ENCODE results near the gene GNB5.
"Not testable (repeated sequence)": the region's sequence is repeated elsewhere in the genome, so short reads cannot be mapped to it uniquely, and the experiment has no call there.

The GNB5 gene

DNA sequence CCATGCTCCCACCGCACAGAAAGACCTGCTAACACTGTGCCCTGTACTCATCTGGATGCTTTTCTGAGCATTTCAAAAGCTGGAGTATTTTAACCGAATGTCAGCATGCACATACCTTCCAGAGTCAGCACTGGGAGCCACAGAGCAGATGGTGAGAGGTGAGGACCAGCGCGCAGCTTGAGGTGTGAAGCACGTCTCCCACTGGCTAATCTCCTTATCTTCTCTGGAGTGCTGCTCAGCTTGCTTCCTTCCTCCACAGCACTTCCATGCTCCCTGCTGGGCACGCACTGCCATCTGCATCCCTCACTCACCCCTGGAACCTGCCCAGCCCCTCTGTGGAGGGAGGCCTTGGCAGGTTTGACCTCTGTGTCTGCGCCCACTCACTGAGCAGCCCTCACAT is at the start of gene GNB5:
Gene GNB5, minus strand, starts transcription at position 186 of the 400 bp plus-strand sequence. CDS start 6,716 bp downstream, outside the sequence.
- DNase-seq, result no peak

DNA sequence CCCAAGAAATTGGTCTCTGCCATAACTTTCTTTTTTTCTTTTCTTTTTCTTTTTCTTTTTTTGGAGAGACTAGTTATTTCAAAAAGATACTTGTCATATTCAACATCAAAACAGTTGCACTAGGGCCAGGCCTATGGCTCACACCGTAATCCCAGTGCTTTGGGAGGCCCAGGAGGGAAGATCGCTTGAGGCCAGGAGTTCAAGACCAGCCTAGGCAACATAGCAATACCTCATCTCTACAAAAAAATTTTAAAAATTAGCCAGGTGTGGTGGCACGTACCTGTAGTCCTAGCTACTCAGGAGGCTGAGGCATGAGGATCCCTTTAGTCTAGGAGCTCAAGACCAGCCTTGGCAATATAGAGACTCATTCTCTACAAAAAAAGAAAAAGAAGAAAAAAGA is 49.0 kb upstream of the GNB5 start:
- DNase-seq, result no peak

DNA sequence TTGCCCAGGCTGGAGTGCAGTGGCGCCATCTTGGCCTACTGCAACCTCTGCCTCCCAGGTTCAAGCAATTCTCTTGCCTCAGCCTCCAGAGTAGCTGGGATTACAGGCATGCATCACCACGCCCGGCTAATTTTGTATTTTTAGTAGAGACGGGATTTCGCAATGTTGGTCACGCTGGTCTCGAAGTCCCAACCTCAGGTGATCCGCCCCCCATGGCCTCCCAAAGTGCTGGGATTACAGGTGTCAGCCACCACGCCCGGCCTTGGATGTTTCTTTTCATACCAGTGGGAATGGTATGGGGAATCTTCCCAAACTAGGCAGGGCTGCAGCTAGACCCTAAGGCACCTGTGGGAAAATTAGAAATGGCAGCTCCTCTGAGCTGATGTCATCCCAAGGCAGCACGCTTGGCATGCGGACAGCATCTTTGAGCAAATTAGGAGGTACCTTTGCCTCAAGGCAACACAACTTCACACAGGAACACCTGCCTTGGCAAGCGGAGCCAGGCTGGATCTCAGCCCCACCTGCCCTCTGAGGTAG is 47.9 kb upstream of the GNB5 start:
- DNase-seq, result not testable (repeated sequence)

DNA sequence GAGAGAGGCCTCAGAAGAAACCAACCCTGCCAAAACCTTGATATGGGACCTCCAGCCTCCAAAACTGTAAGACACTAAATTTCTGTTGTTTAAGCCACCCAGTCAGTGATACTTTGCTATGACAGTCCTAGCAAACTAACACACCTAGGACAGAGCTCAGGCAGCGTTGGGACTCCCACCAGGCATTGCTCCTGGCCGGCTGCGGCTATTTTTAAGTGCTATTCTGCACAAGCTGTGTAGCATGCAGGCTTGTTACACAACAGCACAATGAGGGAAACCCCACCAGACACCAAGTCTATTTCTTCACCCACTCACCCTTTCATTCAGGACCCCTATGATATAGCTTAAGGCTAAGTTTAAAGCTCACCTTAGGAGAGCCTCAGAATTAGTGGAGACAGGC is 47.0 kb upstream of the GNB5 start:
- no peak for DNase-seq

GRCh38 chr15:52236013-52236412 is 44.8 kb upstream of the GNB5 start:
- no peak for DNase-seq

- peak in 5 of 6 experiments; percentile 11 to 50 (median 41) for DNase-seq
These were observed 43.7 kb upstream of the GNB5 start for GRCh38 chr15:52234596-52235541.

- DNase-seq, result no peak
These were observed 42.2 kb upstream of the GNB5 start for GRCh38 chr15:52233405-52233804.

DNA sequence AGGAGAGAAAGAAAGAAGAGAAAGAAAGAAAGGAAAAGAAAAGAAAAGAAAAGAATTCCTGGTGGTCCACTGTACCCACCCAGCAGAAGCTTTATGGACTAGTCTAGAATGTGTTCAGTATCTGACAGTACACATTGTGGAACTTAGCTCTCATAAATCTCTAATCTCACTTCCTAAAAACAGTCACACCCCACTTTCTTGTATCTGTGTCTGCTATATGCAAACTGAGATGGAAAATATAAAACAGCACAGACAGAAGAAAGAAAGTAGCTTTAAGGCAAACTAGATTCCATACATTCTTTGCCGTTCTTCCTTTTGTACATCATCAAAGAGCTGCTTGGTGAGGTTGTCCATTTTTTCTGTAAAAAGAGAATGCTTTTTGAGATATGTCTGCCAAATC is 41.1 kb upstream of the GNB5 start:
- DNase-seq, result peak in 1 of 6 experiments; percentile 6

- DNase-seq, result no peak
These were observed 38.9 kb upstream of the GNB5 start for GRCh38 chr15:52230073-52230472.

DNA sequence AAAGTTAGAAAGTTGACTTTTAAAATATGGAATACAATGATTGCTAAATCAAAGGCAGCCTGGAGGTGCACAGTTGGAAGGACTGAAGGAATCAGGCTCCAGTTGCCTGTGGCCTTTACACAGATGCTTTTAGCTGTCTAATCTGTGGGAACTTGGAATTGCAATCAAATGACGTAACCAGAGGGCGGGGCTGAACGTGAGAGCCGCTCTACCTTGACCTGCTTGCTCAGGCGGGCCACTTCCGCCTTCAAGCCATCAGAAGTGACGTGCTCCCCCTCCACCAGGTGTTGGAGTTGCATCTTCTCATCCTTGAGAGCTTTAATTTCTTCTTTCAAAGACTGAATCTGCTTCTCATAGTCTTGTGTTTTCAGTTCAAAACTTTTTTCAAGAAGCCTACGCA is 37.7 kb upstream of the GNB5 start:
- DNase-seq, result no peak

DNA sequence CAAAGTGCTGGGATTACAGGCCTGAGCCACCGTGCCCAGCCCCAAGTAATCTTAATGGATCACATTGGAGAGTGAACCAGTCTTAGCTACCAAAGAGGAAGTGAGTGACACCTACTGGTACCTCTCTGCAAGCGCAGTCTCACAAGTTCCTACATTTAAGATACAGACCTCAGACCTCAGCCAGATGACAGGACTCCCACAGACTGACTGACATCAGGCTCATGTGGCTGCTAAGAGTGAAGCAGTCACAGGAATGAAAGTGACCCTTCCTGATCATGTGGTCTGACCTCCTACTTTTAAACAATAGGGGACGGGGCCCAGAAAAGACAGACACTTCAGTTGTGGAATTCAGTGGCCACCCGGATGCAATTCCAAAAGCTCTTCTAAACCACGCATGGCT is 36.3 kb upstream of the GNB5 start:
- peak in 5 of 6 experiments; percentile 27 to 72 (median 50) for DNase-seq

GRCh38 chr15:52225230-52225629 is 34.0 kb upstream of the GNB5 start:
- DNase-seq, result no peak

DNA sequence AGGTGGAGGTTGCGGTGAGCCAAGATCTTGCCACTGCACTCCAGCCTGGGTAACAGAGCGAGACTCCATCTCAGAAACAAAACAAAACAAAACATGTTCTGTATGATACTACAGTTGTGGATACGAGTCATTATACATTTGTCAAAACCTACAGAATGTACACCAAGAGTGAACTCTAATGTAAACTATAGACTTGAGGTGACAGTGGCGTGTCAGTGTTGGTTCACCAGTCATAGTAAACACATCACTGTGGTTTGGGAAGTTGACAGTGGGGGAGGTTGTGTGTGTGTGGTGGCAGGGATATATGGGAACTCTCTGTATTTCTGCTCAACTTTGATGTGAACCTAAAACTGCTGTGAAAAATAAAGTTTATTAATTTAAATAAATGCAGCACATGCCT is 33.0 kb upstream of the GNB5 start:
- DNase-seq, result no peak

DNA sequence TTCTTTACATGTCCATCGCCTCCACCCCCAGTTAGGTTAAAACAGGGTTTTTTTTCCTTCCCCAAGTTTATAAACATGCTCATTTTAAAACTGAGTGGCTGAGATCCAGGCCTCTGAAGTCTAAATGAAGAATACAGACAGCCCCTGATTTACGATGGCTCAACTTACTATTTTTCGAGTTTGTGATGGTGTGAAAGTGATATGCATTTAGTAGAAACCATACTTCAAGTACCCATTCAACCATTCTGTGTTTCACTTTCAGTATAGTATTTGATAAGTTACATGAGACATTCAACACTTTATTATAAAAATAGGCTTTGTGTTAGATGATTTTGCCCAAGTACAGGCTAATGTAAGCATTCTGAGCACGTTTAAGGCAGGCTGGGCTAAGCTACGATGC is 30.5 kb upstream of the GNB5 start:
- peak in 1 of 6 experiments; percentile 25 for DNase-seq

DNA sequence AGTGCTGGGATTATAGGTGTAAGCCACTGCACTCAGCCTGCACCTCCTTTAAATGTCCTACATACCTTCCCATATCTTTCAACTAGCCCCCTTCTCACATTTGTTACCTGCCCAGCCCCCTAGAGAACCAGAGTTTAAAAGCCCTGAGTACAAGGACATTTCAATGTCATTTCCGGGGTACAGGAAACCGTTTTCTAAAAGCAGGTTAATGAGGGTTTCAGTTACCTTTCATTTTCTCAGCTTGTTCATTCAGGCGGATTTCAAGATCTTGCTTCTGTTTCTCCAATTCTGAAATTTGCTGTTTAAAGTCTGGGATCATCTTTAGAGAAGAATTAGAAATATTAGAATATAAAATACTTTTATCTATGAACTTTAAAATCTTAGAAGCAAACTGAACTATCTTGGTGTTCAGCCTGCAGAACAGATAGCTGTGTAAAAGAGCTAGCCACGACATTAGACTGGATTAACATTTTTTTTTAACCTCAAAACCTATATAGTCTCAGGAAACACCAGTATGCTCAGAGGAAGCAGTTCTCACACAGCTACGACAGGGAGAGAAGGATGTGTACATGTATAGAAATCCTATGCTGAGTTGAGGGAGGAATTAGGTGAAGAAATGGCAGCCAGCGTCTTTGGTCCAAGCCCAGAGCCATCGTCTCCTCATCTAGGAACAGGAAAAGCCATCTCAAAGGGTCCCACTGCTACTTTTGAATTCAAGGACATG is 29.9 kb upstream of the GNB5 start:
- DNase-seq, result peak in 1 of 6 experiments; percentile 27

DNA sequence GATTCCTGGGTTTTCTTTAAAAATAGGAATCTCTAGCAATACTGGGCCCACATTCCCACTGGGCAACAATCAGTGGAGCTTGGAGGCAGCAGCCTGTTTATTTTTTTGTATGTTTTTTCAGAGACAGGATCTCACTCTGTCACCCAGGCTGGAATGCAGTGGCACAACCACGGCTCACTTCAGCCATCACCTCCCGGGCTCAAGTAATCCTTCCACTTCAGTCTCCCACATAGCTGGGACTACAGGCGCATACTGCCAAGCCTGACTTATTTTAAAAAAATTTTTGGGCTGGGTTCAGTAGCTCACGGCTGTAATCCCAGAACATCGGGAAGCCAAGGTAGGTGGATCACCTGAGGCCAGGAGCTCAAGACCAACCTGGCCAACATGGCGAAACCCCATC is 29.1 kb upstream of the GNB5 start:
- no peak for DNase-seq

DNA sequence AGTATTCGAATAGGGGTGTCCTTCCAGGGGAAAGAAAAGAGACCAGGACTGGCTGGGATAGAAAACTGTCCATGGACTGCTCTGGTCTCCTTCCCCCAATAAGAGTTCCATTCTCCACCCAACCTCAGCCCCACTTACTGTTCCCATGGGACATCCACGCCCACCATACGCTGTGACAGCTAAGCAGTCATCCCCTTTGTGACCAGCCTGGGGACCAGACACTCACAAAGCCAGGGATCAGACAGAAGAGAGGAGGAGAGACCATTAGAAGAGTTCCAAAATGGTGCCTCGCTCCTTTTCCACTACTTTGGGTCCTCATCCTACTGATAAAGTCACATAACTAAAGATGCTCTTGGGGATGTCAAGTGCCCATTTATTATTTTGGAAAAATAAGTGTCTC is 27.6 kb upstream of the GNB5 start:
- no peak for DNase-seq

DNA sequence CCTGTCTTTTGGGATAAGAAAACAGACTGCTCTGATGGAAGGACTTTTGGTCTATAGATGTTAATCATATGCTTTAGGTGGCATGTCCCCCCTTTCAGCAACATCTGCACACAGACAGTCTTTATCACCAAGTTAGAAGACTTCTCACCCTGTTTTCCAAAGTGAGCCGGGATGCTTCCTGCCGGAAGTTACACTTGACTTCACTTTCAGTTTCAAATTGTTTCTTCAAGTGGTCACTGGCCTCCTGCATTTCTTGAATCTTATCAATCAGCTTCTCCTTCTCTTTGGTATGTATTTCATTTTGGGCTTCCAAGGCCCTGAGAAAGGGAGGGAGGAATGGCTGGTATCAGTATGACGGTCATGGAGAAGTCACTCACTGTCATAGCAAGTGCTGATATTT is 27.2 kb upstream of the GNB5 start:
- no peak for DNase-seq

GRCh38 chr15:52217186-52217585 is 26.0 kb upstream of the GNB5 start:
- DNase-seq, result no peak

- no peak for DNase-seq
These were observed 23.4 kb upstream of the GNB5 start for GRCh38 chr15:52214553-52214952.

- DNase-seq, result no peak
These were observed 22.0 kb upstream of the GNB5 start for GRCh38 chr15:52213206-52213605.

GRCh38 chr15:52208306-52208946 is 17.2 kb upstream of the GNB5 start:
- DNase-seq, result peak; percentile 49 to 72 (median 65)

DNA sequence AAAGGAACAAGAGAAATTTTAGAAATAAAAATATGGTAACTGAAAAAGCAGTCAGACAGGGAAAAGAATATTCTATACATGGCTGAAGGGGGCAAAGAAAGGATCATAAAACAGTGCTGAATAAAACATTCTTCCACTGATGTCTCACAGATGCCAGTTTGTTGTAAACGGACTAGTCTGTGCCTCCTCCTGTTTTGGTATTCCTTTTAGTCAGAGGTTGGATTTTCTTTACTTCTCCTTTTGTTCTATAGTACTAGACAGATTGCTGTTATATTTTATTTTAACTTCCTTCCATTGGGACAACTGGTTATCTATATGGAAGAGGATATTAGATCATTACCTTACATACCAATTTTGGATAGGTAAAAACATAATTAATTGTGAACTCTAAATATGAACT is 16.0 kb upstream of the GNB5 start:
- no peak for DNase-seq
